HEK293 (cell line): ENCODE results near the gene ALKBH3.

ENCODE experiments used
- CTCF ChIA-PET: fragments of 350-600 bp; formaldehyde crosslinking; extraction: SDS; loops from one replicate; lab custom pipeline; 2021; ENCODE audit warnings: antibody characterized with exemption; lab: Yijun Ruan, JAX
- POLR2A ChIA-PET: fragments of 300-600 bp; formaldehyde crosslinking; extraction: SDS; loops from one replicate; lab custom pipeline; 2020; ENCODE audit warnings: antibody characterized with exemption, inconsistent platforms; lab: Yijun Ruan, JAX
- H3K27ac ChIP-seq: fragments of 200-500 bp; sonication (Bioruptor generic); 2 replicates; pipeline ENCODE4 v1.5.1; 2014; ENCODE audit warnings: low read depth, low read length, control low read depth, inconsistent platforms; ENCODE audit errors: extremely low read depth
- H3K36me3 ChIP-seq, 2 experiments: fragments of 200-500 bp in 1 of 2; sonication (Bioruptor generic) in 1 of 2; 1 replicate in 1 of 2; 2 replicates in 1 of 2; pipeline ENCODE4 v1.5.1; 2014 to 2017; ENCODE audit warnings: inconsistent platforms in 2 of 2, low read length in 2 of 2; ENCODE audit not compliant: control insufficient read depth in 2 of 2, insufficient read depth in 1 of 2
- H3K4me1 ChIP-seq: fragments of 200-500 bp; sonication (Bioruptor generic); 2 replicates; pipeline ENCODE4 v1.5.1; 2014; ENCODE audit warnings: mild to moderate bottlenecking, low read length, inconsistent platforms; ENCODE audit not compliant: control insufficient read depth, insufficient read depth
- H3K4me3 ChIP-seq: 2 replicates; pipeline ENCODE4 v1.5.1; 2011; ENCODE audit warnings: low read depth, mild to moderate bottlenecking, control low read depth, low read length, moderate library complexity
- H3K9me3 ChIP-seq: fragments of 200-500 bp; sonication (Bioruptor generic); 2 replicates; pipeline ENCODE4 v1.5.1; 2014; ENCODE audit warnings: low read depth, low read length, inconsistent platforms; ENCODE audit not compliant: control insufficient read depth, insufficient read depth
- HOXA7 ChIP-seq: sonication (generic); formaldehyde crosslinking; IDR thresholded peaks from 2 replicates; pipeline ENCODE4 v1.8.1; 2022; ENCODE audit warnings: missing genetic modification reagents, borderline replicate concordance
- KLF10 ChIP-seq: fragments of 450-650 bp; IDR thresholded peaks from 2 replicates; pipeline ENCODE4 v1.5.1; 2018; ENCODE audit warnings: missing biosample characterization, mild to moderate bottlenecking, missing genetic modification characterization
- SETDB1 ChIP-seq: IDR thresholded peaks from one replicate; pipeline ENCODE4 v1.6.1; 2017; ENCODE audit warnings: mild to moderate bottlenecking, low read length, moderate library complexity, mixed read lengths; ENCODE audit not compliant: insufficient read length
- ZBTB7A ChIP-seq: fragments of 450-650 bp; formaldehyde crosslinking; IDR thresholded peaks from 2 replicates; pipeline ENCODE4 v1.5.1; 2016; ENCODE audit warnings: low read depth, missing biosample characterization, missing genetic modification characterization
- ZNF114 ChIP-seq: fragments of 450-650 bp; formaldehyde crosslinking; IDR thresholded peaks from 2 replicates; pipeline ENCODE4 v1.5.0; 2017; ENCODE audit warnings: missing biosample characterization, missing genetic modification characterization
- ZNF169 ChIP-seq: fragments of 450-650 bp; formaldehyde crosslinking; IDR thresholded peaks from 2 replicates; pipeline ENCODE4 v1.5.1; 2016; ENCODE audit warnings: missing biosample characterization, missing genetic modification characterization
- ZNF223 ChIP-seq: fragments of 450-650 bp; formaldehyde crosslinking; IDR thresholded peaks from 2 replicates; pipeline ENCODE4 v1.5.1; 2016; ENCODE audit warnings: missing biosample characterization, missing genetic modification characterization
- ZNF24 ChIP-seq: fragments of 450-650 bp; formaldehyde crosslinking; IDR thresholded peaks from 2 replicates; pipeline ENCODE4 v1.5.1; 2016; ENCODE audit warnings: missing biosample characterization, missing genetic modification characterization
- ZNF302 ChIP-seq: fragments of 450-650 bp; formaldehyde crosslinking; IDR thresholded peaks from 2 replicates; pipeline ENCODE4 v1.5.1; 2016; ENCODE audit warnings: missing biosample characterization, missing genetic modification characterization, low read depth
- ZNF324 ChIP-seq: fragments of 450-650 bp; formaldehyde crosslinking; IDR thresholded peaks from 2 replicates; pipeline ENCODE4 v1.5.1; 2016; ENCODE audit warnings: missing biosample characterization, missing genetic modification characterization
- ZNF391 ChIP-seq: fragments of 450-650 bp; formaldehyde crosslinking; IDR thresholded peaks from 2 replicates; pipeline ENCODE4 v1.5.1; 2016; ENCODE audit warnings: low read depth, missing biosample characterization, missing genetic modification characterization, borderline replicate concordance
- ZNF394 ChIP-seq: fragments of 450-650 bp; formaldehyde crosslinking; IDR thresholded peaks from 2 replicates; pipeline ENCODE4 v1.5.1; 2016; ENCODE audit warnings: missing biosample characterization, missing genetic modification characterization, mild to moderate bottlenecking, moderate library complexity, borderline replicate concordance
- ZNF449 ChIP-seq: fragments of 450-650 bp; formaldehyde crosslinking; IDR thresholded peaks from 2 replicates; pipeline ENCODE4 v1.5.1; 2017; ENCODE audit warnings: missing biosample characterization, mild to moderate bottlenecking, missing genetic modification characterization, moderate library complexity
- ZNF560 ChIP-seq: fragments of 450-650 bp; formaldehyde crosslinking; IDR thresholded peaks from 2 replicates; pipeline ENCODE4 v1.5.1; 2017; ENCODE audit warnings: missing biosample characterization, missing genetic modification characterization, borderline replicate concordance
- ZNF629 ChIP-seq: fragments of 450-650 bp; formaldehyde crosslinking; IDR thresholded peaks from 2 replicates; pipeline ENCODE4 v1.5.1; 2017; ENCODE audit warnings: missing biosample characterization, missing genetic modification characterization
- ZNF658 ChIP-seq: fragments of 450-650 bp; formaldehyde crosslinking; IDR thresholded peaks from 2 replicates; pipeline ENCODE4; 2016; ENCODE audit warnings: missing biosample characterization, missing genetic modification characterization
- ZSCAN16 ChIP-seq: fragments of 450-650 bp; formaldehyde crosslinking; IDR thresholded peaks from 2 replicates; pipeline ENCODE4 v1.5.1; 2016; ENCODE audit warnings: missing biosample characterization, missing genetic modification characterization
- TF ChIP-seq, protein P1 (sequence below): fragments of 450-650 bp; formaldehyde crosslinking; IDR thresholded peaks from 2 replicates; pipeline ENCODE4 v1.5.1; 2016; ENCODE audit warnings: missing biosample characterization, missing genetic modification characterization
- TF ChIP-seq, protein P2 (sequence below): fragments of 450-650 bp; formaldehyde crosslinking; IDR thresholded peaks from 2 replicates; pipeline ENCODE4 v1.5.1; 2016; ENCODE audit warnings: missing biosample characterization, missing genetic modification characterization, borderline replicate concordance
- TF ChIP-seq, protein P3 (sequence below): fragments of 450-650 bp; formaldehyde crosslinking; IDR thresholded peaks from 2 replicates; pipeline ENCODE4 v1.5.1; 2016; ENCODE audit warnings: missing biosample characterization, missing genetic modification characterization, low read depth

The ALKBH3 gene

GRCh38 chr11:43922744-43923405 lies 42.2 kb downstream of the ALKBH3 start:
- Histone ChIP-seq H3K27ac (no peak overlapping the region), H3K4me1 (no peaks in the 10 kb centered on the region), H3K9me3 (no peaks in the 10 kb centered on the region), H3K4me3 (no peak overlapping the region), H3K36me3 (peaks cover 0 to 43% of the 10 kb centered on the region in 2 experiments; a peak in 1 of 3 replicates)
- ChIA-PET POLR2A (interaction anchor here (1.0 kb wide), 1 partner anchor 19 kb away, joined by 3 read pairs; the partner anchor contains the start of gene C11orf96), CTCF (interaction anchor here (0.6 to 1.6 kb wide), 3 partner anchors 10 to 32 kb away, joined by 3 to 5 read pairs (median 4); no protein-coding TSS in a partner anchor)
- no peak for TF ChIP-seq ZNF394 (tag by site-specific recombination)
- TF ChIP-seq, protein P1, sequence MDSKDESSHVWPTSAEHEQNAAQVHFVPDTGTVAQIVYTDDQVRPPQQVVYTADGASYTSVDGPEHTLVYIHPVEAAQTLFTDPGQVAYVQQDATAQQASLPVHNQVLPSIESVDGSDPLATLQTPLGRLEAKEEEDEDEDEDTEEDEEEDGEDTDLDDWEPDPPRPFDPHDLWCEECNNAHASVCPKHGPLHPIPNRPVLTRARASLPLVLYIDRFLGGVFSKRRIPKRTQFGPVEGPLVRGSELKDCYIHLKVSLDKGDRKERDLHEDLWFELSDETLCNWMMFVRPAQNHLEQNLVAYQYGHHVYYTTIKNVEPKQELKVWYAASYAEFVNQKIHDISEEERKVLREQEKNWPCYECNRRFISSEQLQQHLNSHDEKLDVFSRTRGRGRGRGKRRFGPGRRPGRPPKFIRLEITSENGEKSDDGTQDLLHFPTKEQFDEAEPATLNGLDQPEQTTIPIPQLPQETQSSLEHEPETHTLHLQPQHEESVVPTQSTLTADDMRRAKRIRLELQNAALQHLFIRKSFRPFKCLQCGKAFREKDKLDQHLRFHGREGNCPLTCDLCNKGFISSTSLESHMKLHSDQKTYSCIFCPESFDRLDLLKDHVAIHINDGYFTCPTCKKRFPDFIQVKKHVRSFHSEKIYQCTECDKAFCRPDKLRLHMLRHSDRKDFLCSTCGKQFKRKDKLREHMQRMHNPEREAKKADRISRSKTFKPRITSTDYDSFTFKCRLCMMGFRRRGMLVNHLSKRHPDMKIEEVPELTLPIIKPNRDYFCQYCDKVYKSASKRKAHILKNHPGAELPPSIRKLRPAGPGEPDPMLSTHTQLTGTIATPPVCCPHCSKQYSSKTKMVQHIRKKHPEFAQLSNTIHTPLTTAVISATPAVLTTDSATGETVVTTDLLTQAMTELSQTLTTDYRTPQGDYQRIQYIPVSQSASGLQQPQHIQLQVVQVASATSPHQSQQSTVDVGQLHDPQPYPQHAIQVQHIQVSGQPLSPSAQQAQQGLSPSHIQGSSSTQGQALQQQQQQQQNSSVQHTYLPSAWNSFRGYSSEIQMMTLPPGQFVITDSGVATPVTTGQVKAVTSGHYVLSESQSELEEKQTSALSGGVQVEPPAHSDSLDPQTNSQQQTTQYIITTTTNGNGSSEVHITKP (tag by site-specific recombination) = no peak
- TF ChIP-seq ZNF223 = no peak
- TF ChIP-seq, protein P2, sequence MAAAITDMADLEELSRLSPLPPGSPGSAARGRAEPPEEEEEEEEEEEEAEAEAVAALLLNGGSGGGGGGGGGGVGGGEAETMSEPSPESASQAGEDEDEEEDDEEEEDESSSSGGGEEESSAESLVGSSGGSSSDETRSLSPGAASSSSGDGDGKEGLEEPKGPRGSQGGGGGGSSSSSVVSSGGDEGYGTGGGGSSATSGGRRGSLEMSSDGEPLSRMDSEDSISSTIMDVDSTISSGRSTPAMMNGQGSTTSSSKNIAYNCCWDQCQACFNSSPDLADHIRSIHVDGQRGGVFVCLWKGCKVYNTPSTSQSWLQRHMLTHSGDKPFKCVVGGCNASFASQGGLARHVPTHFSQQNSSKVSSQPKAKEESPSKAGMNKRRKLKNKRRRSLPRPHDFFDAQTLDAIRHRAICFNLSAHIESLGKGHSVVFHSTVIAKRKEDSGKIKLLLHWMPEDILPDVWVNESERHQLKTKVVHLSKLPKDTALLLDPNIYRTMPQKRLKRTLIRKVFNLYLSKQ (tag by site-specific recombination) = no peak
- TF ChIP-seq ZNF449 (tag by site-specific recombination) = no peak
- no peak for TF ChIP-seq ZNF24
- no peak for TF ChIP-seq ZNF324 (tag by site-specific recombination)
- TF ChIP-seq ZNF302 = no peak
- TF ChIP-seq HOXA7 (CRISPR knock-in tag) = no peak
- TF ChIP-seq SETDB1 = no peak
- TF ChIP-seq ZNF169 = no peak
- TF ChIP-seq, protein P3, sequence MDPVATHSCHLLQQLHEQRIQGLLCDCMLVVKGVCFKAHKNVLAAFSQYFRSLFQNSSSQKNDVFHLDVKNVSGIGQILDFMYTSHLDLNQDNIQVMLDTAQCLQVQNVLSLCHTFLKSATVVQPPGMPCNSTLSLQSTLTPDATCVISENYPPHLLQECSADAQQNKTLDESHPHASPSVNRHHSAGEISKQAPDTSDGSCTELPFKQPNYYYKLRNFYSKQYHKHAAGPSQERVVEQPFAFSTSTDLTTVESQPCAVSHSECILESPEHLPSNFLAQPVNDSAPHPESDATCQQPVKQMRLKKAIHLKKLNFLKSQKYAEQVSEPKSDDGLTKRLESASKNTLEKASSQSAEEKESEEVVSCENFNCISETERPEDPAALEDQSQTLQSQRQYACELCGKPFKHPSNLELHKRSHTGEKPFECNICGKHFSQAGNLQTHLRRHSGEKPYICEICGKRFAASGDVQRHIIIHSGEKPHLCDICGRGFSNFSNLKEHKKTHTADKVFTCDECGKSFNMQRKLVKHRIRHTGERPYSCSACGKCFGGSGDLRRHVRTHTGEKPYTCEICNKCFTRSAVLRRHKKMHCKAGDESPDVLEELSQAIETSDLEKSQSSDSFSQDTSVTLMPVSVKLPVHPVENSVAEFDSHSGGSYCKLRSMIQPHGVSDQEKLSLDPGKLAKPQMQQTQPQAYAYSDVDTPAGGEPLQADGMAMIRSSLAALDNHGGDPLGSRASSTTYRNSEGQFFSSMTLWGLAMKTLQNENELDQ (tag by site-specific recombination) = no peak

DNA sequence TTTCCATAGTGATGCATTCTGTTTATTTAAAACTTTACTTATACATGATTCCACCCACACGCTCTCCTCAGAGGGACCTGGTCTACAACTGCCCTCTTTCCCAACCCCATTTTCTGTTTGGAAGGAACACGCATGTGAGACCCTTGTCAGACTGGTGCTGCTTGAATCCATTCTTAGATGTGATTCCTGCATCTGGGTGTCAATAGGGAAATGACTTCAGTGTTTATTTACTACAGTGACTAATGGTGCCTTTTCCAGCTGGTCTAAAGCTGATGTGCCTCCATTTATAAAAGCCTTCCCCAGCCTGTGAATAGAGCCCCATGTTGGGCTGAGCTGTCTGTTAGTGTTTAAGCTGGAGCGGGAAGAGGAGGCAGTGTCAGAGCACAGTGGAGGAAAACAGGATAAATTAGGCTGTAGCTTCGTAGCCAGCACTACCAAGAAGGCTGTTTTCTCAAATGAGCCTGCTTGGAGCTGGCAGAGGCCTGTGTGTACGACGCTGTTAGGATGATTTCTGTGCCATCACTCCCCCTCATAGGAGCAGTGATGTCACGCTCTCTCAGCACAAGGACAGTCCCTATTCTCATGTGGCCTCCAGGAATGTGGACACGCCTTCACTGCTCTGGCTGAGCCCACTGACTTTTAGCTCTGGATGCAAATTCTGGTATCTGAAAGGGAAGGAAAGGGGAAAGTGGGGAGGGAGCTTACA lies 42.9 kb downstream of the ALKBH3 start:
- Histone ChIP-seq H3K36me3 (peaks cover 0 to 36% of the 10 kb centered on the region in 2 experiments; a peak in 1 of 3 replicates), H3K27ac (no peak overlapping the region), H3K9me3 (no peaks in the 10 kb centered on the region), H3K4me1 (no peaks in the 10 kb centered on the region), H3K4me3 (no peak overlapping the region)
- CTCF ChIA-PET = interaction anchor here (0.6 to 1.6 kb wide), 4 partner anchors 9 to 34 kb away, joined by 3 to 4 read pairs (median 3); no protein-coding TSS in a partner anchor
- POLR2A ChIA-PET = interaction anchor here (1.0 kb wide), 1 partner anchor 18 kb away, joined by 3 read pairs; the partner anchor contains the start of gene C11orf96
- TF ChIP-seq ZNF449 (tag by site-specific recombination) (peak; percentile 81; the same call in 1 of the 2 replicates), ZBTB7A (tag by site-specific recombination) (no peak), ZNF114 (tag by site-specific recombination) (no peak), ZNF629 (peak; percentile 85), KLF10 (tag by site-specific recombination) (peak; percentile 57), ZNF560 (tag by site-specific recombination) (no peak), ZNF391 (tag by site-specific recombination) (no peak), ZNF658 (no peak), ZSCAN16 (tag by site-specific recombination) (no peak)
- TF ChIP-seq, protein P2 (tag by site-specific recombination) = no peak
